Calu3 (cell line): ENCODE results near the gene PEX5L. TPM values are rescaled to one million over a fixed set of nuclear protein-coding genes. Genes with fewer than 3 reads are reported as not detected.

Experiments
- BruUV-seq: library from RNA; stranded (reverse); fragments of 400-500 nt; replicated peaks from 2 replicates; lab custom pipeline; 2021; lab: Mats Ljungman, UMichigan
- CTCF ChIA-PET: fragments of 300-600 bp; sonication (Branson Sonifier 250); formaldehyde crosslinking; loops from one replicate; lab custom pipeline; 2022; ENCODE audit warnings: antibody characterized with exemption; lab: Charles Lee
- DNase-seq: peaks from one replicate; pipeline ENCODE4 v3.0.0; 2022
- H3K27ac Mint-ChIP-seq: one replicate; pipeline ENCODE4 v1.8.0; 2022; ENCODE audit warnings: mixed read lengths; ENCODE audit not compliant: unreplicated experiment
- H3K27me3 Mint-ChIP-seq: one replicate; pipeline ENCODE4 v1.8.0; 2022; ENCODE audit warnings: mixed read lengths; ENCODE audit not compliant: unreplicated experiment
- H3K36me3 Mint-ChIP-seq: one replicate; pipeline ENCODE4 v1.8.0; 2022; ENCODE audit warnings: mild to moderate bottlenecking, moderate library complexity, mixed read lengths; ENCODE audit not compliant: insufficient read depth, unreplicated experiment
- H3K4me1 Mint-ChIP-seq: one replicate; pipeline ENCODE4 v1.8.0; 2022; ENCODE audit warnings: mild to moderate bottlenecking, low read depth, mixed read lengths; ENCODE audit not compliant: unreplicated experiment
- H3K4me3 Mint-ChIP-seq: one replicate; pipeline ENCODE4 v1.8.0; 2022; ENCODE audit warnings: mild to moderate bottlenecking, low read depth, moderate library complexity, mixed read lengths; ENCODE audit not compliant: unreplicated experiment
- H3K9me3 Mint-ChIP-seq: one replicate; pipeline ENCODE4 v1.8.0; 2022; ENCODE audit warnings: low read depth, mixed read lengths; ENCODE audit not compliant: unreplicated experiment
- CTCF ChIP-seq: fragments of 200-600 bp; IDR thresholded peaks from one replicate; pipeline ENCODE4 v1.8.0; 2022; ENCODE audit warnings: antibody characterized with exemption; ENCODE audit not compliant: unreplicated experiment
- intact Hi-C: fragments of 100-400 bp; cut with micrococcal nuclease; formaldehyde crosslinking; loops from one replicate; pipeline ENCODE4 v1.10.0; 2022; ENCODE audit not compliant: unreplicated experiment
- total RNA-seq: library from RNA; stranded (reverse); gene quantifications from 2 replicates; pipeline ENCODE4 v1.2.3, GENCODE V29; 2022

The PEX5L gene
- total RNA-seq, 1 experiment from 2014 or later, result not detected

DNA sequence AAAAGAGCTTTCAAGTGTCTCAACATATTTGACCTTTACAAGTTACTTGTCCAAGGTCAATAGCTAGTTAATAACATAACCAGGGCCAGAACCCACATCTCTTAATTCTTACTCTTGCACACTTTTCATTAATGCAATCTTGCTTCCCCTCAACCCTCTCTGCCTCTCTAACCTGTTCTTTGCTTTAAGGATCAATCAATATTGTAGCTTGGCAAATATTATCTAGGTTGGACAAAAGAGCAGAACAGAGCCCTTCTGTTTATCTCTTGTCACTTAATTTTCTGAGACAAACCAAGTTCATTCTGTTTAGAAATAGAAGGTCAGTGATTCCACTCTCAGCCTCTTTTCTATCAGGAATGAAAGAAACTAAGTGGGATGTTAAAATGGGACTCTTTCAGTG lies 203.4 kb downstream of the PEX5L start:
- TF ChIP-seq CTCF, result no peak
- DNase-seq, result no peak
- no peak overlapping the region for H3K4me3 Mint-ChIP-seq
- no peaks in the 10 kb centered on the region for H3K9me3 Mint-ChIP-seq
- CTCF ChIA-PET, result interaction anchor here (0.7 kb wide), 1 partner anchor 398 kb away, joined by 3 read pairs; no protein-coding TSS in a partner anchor
- BruUV-seq, result no TSS peak
- no peaks in the 10 kb centered on the region for H3K4me1 Mint-ChIP-seq
- H3K27ac Mint-ChIP-seq, result no peak overlapping the region
- intact Hi-C loops, result no loop called here
- H3K36me3 Mint-ChIP-seq, result no peaks in the 10 kb centered on the region
- no peaks in the 10 kb centered on the region for H3K27me3 Mint-ChIP-seq

DNA sequence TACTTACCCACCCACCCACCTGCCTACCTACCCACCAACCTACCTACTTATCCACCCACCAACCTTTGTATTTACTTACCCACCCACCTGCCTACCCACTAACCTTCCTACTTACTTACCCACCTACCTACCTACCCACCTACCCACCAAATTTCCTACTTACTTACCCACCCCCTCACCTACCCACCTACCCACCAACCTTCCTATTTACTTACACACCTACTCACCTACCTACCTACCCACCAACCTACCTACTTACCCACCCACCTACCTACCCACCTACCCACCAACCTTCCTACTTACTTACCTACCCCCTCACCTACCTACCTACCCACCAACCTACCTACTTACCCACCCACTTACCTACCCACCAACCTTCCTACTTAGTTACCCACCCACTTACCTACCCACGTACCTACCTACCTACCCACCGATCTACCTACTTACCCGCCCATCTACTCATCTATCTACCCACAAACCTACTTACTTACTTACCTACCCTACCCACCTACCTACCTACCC lies 204.3 kb downstream of the PEX5L start:
- Mint-ChIP-seq H3K4me1 (no peaks in the 10 kb centered on the region), H3K27ac (no peak overlapping the region), H3K4me3 (no peak overlapping the region), H3K36me3 (no peaks in the 10 kb centered on the region), H3K27me3 (no peaks in the 10 kb centered on the region), H3K9me3 (no peaks in the 10 kb centered on the region)
- CTCF ChIA-PET, result interaction anchor here (0.7 kb wide), 1 partner anchor 397 kb away, joined by 3 read pairs; no protein-coding TSS in a partner anchor
- no peak for DNase-seq
- intact Hi-C loops, result no loop called here
- BruUV-seq, result no TSS peak
- TF ChIP-seq CTCF, result no peak

- H3K27me3 Mint-ChIP-seq, result no peaks in the 10 kb centered on the region
- CTCF ChIA-PET, result interaction anchor here (0.7 kb wide), 2 partner anchors 21 to 1086 kb away, joined by 4 to 5 read pairs; no protein-coding TSS in a partner anchor
- H3K4me3 Mint-ChIP-seq, result no peak overlapping the region
- no peaks in the 10 kb centered on the region for H3K9me3 Mint-ChIP-seq
- no peak for DNase-seq
- H3K36me3 Mint-ChIP-seq, result no peaks in the 10 kb centered on the region
- H3K4me1 Mint-ChIP-seq, result no peaks in the 10 kb centered on the region
- intact Hi-C loops, result no loop called here
- no TSS peak for BruUV-seq
- TF ChIP-seq CTCF, result no peak
- no peak overlapping the region for H3K27ac Mint-ChIP-seq
Observed at GRCh38 chr3:179829401-179829800, 207.3 kb downstream of the PEX5L start.

- H3K4me1 Mint-ChIP-seq, result no peaks in the 10 kb centered on the region
- CTCF ChIA-PET, result no interaction called here
Observed at GRCh38 chr3:179828738-179829137, 208.0 kb downstream of the PEX5L start.

More at GRCh38 chr3:179828738-179829137, 208.0 kb downstream of the PEX5L start:
- DNase-seq, result no peak
- Mint-ChIP-seq H3K27ac (no peak overlapping the region), H3K4me3 (no peak overlapping the region), H3K36me3 (no peaks in the 10 kb centered on the region), H3K27me3 (no peaks in the 10 kb centered on the region), H3K9me3 (no peaks in the 10 kb centered on the region)
- no peak for TF ChIP-seq CTCF
- intact Hi-C loops, result no loop called here
- BruUV-seq, result no TSS peak
